Kasumi-1 (cell line): ENCODE measurements around the gene CCHCR1.

Experiments used
- DNase-seq, 2 experiments: peaks; one replicate each; lab custom pipeline; 2025; lab: John Stamatoyannopoulos, UW

CCHCR1 gene

DNA sequence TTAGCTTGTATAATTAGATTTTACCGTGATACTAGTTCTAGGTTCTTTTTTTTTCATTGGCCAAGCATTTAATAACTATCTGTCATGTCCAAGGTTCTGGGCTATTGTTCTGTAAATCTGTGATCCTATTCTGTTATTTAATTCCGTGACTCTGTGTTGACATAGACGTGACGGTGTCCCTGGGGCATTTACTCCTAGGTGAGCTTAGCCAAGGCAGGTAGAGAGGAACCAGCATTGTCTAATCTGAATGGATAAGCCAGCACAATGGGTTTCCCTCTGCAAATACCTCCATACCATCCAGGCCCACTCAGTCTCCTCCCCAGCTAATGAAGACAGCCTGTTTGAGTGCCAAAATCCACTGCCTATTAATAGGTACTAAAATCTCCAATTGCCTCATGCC, 28.5 kb downstream of the CCHCR1 start:
- DNase-seq, result no peak

DNA sequence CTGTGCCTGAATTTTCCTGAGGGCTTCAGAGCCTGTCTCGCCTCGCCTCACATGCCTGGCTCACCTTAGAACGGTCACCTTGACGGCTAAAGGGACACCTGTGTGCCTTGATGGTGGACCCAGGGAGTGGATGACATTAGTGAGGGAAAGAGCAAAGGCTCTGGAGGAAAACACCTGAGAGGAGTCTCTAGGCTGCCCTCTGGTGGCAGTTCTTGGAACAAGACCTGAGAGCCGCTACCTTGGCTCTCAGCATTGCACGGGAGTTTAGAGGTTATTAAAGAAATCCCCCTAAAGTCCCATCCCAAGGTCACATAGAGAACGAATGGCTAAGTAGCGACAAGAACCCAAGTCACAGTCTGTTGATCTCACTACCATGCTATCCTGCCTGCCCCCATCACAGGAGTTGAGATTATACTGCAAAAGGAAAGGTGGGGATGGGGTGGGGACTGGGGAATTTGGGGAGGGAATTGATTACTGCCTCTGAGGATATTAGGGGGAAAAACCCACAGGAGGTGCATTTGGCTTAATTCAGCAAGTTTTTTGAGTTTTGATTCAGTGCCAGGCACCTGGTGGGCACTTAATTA, 29.4 kb downstream of the CCHCR1 start:
- DNase-seq, result peak; percentile 31 to 35

DNA sequence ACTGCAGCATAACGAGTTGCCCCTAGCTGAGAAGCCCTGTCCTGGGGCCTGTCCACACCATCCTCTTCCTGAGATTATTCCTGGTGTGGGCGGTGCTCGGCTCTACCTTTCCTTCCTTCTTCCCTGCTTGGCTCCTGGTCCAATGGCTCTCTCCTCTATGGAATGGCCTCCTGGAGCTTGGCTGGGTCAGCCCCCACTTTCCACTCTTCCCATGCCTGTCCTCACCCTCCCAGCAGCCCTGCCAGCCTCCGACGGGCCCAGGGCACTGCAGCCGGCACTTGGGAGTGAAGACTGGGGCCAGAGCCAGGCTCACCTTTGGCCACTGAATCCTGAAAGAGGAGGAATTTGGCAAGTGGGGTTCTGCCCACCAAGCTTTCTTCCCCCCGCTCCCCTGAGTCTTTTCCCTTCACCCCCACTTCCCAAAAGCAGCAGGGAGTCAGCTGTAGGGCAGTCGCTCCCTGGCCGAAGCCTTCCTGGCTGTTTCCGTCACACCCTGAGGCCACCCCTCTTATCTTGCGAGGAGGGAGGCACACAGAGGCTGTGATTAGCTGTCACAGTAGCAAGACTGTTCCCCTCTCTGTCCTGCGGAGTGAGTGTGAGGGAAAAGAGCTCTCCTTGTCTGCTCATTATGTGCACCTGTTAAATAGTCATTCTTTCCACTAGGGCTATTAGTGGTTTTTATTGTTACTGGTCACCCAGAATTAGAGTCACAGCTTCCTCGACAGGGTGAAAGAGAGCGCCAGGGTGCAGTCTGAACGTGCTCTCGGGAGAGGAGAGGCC, 31.0 kb downstream of the CCHCR1 start:
- DNase-seq, result no peak

DNA sequence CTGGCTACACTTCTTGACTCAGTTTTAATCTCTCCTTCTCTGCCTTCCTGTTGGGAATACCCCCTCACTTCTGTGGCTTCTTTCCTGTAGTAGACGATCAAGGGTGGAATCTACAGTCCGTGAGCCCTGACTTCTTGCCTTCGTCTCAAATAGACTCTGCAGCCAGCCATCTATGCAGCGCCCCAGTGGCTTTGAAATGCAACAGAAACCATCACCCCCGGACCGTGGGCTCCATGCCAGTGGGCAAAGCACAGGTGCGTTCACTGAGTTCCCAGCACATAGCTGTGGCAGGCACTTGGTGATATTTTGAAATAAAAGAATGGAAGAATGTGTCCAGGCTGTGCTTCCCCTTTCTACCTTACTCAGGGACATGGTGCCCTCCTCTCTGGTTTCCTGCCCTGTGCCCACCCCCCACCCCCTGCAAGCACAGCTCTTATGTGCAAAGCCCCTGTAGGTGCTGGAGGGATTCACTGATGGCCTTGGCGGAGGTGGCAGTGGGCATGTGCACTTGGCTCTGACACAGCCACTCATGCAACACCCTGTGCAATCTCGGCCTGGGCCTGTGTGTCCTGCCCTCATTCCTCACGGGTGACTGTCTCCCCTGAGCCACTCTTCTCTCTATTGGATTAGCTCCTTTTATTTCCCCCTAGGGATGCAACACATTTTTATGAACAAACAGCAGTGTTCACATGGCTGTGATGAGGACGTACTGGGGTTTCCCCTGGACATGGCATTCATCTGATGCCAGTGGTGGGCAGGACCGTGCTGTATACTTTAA, 31.8 kb downstream of the CCHCR1 start:
- no peak for DNase-seq

DNA sequence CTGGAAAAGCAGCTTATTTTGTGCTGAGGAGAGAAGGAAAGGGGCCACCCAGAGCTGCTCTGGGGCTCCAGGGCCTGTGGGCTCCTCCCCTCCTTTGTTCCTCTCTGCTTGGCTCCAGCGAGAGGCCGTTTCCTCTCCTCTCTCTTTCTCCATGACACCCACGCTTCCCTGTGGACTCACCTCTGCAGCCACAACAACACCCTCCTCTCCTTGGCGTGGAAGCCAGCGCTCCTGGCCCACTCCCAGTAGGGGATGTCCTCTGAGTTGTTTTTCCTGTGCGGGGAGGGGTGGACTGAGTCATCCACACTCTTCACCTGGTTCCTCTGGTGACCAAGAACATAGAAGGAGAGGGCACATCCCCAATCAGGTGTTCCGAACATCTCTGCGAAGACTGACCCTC, 32.4 kb downstream of the CCHCR1 start:
- DNase-seq, result no peak

DNA sequence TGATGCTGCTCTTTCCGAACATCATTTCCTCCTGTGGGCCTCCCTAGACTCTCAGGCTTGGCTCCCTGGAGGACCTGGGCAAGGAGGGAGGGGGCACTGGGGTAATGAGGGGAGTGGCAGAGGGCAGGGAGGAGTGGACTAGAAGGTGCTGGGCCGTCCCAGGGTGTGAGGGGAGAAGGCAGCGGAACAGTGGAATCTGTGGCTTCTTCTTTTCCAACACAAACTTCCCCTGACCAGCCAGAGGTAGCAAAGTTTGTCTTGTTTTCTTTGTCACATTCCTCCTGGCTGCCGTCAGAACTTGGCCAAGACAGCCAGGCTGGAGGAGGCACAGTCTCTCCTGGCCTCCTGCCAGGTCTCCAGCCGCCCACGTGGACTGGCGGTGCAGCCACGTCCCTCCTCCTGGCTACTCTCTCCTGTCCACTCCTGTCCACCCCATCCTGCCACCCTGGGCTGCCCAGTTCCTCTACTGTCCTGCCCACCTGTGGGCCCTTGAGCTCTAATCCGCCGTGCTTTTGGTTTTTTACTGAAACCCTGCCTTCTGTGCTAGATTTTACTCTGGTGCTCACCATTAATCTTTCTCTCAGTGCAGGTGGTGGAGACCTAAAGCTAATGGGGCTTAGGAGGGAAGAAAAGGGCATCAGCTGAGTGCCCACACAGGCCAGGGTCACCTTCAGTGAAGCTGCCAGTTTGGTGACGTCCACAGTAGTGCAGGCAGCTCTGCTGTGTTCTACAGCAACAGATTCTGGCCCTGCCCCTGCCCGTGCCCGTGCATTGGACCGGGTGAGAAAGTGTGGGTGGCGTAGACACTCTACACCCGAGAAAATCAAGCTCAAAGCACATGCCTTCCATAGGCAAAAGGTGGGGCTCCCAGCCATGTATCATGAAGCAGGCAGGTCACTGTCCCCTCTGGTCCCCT, 34.6 kb downstream of the CCHCR1 start:
- DNase-seq, result no peak

DNA sequence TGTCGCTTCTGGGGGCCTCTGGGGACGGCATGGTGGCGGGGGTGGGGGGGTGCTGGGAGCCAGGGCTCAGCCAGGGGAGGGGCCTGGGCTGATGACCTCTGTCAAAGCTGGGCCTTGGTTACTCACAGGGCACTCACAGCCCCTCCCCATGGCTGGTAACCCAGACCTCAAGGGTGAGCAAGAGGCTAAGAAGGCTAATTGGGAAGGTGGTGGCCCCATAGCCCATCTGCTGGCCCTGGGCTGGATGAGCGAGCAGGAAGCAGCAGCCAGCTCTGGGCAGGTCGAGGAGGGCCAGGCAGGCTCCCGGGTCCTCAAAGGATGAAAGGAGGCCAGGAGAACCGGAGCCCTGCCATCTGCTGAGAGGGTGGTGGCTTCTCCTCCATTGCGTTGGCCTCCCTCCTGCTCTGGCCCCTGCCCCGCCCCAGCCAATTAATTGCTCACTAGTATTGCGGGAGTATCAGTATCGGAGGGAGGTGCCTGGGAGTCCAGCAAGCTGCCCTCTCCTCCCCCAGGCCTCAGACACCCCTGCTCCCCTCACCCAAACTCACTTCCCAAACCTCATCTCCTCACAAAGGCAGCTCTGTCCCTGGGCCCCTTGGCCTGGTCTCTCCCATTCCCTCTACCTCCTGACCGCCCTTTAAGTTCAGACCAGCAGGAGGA, 36.3 kb downstream of the CCHCR1 start:
- no peak for DNase-seq

DNA sequence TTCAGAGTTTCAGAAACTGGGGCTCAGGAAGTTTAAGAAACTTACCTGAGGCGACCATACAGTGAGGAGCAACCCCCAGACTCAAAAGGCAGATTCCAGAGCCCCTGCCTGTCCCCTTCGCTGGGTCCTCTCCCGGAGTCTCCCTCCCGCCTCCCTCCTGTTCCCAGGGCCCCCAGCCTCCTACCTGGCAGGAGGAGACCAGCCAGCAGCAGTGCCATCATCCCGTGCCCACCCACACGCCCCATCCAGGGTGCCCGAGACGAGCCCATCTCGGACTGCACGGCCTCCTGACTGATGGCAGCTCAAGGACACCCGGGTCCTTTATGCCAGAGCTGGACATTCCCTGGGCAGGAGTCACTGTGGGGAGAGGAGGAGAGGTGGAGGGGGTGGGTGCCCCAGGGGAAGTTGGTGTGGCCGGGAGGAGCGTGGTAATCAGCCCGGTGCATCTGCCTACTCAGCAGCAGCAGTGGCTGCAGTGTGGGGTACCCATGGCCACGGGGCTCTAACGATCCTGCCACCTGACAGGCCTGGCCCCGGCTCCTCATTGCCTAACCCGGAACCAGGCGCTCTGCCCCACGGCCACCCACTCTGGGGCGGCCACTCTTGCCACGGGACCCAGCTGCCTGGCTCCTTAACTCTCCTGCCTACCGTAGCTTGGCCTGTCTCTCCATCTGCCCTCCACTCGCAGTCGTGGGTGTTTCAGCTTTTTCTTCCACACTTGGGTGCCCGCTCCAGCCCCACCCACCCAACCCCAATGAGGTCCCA, 37.3 kb downstream of the CCHCR1 start, which contains the start of gene CDSN:
TSS of gene CDSN (minus strand) at position 296 of the 765 bp plus-strand sequence. CDS start at position 269, 27 bp downstream.
- DNase-seq, result no peak

DNA sequence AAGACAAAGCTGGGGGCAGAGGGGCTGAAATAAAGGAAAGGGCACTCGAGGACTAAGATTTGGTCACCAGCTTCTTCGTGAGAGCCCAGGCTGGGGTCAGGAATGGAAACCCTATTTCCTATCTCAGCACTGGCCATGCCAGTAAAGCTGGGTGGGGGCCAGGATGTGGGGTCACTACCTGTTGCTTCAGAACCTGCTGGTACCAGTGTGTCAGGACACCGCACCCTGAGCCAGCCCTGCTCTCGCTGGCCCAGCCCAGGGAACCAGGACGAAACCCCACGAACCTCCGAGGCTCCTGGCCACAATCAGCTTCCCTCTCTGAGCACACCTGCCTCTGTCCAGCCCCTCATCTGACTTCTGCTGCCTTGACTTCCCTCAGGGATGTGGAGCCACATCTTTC, 39.4 kb downstream of the CCHCR1 start:
- DNase-seq, result no peak

DNA sequence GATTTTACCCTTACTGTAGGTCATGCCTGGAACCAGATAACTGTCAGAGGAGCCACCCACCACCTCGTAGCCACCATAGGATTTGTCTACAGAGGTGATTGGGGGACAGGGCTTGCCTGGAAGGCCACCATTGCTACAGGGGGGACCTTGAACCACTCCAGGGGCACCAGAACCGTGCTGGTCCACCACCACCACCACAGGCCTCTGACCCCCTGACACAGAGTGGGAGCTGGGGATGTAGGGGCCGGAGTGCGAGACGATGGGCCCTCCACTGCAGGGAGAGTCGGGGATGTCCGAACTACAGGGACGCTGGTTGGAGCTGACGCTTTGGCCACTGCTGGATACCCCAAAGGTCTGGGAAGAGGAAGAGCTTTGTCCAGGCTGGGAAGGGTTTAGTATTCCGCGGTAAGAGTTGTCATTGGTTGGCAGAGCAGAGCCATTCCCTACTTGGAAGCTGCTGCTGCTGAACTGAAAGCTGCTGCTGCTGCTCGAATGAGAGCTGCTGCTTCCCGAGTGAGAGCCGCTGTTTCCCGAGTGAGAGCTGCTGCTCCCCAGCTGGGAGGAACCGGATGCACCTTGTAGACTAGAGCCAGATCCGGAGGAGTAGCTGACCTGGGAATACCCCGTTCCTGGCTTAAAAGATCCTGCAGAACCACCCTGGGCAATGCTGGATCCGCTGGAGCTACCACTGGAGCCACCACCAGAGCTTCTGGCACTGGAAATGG, 40.8 kb downstream of the CCHCR1 start:
- DNase-seq, result no peak

DNA sequence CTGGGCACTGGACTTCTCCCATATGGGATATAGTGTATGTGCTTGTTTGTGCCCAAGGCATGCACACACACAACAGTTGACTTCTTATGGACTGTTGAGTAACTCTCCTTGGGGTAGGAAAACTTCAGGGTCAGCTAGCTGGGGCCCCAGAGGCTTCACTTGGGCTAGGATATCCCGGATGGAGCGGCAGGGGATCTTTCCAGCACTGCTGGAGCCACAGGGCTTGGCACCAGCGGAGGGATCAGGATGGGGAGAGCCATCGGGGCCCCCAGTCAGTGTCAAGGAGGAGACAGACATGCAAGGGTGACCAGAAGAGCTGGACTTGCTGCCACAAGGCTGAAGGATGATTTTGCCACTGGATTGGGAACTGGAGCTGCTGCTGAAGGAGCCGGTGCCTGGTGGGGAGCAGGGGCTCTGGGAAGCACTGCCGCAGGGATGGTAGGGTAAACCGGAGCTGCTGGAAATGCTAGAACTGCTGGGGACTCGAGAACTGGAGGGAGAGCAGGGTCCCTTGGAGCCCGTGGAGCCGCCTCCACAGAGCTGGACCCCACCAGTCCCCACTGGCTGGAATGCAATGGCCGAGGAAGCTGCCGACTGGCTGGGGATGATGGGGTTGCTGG, 41.6 kb downstream of the CCHCR1 start:
- no peak for DNase-seq

DNA sequence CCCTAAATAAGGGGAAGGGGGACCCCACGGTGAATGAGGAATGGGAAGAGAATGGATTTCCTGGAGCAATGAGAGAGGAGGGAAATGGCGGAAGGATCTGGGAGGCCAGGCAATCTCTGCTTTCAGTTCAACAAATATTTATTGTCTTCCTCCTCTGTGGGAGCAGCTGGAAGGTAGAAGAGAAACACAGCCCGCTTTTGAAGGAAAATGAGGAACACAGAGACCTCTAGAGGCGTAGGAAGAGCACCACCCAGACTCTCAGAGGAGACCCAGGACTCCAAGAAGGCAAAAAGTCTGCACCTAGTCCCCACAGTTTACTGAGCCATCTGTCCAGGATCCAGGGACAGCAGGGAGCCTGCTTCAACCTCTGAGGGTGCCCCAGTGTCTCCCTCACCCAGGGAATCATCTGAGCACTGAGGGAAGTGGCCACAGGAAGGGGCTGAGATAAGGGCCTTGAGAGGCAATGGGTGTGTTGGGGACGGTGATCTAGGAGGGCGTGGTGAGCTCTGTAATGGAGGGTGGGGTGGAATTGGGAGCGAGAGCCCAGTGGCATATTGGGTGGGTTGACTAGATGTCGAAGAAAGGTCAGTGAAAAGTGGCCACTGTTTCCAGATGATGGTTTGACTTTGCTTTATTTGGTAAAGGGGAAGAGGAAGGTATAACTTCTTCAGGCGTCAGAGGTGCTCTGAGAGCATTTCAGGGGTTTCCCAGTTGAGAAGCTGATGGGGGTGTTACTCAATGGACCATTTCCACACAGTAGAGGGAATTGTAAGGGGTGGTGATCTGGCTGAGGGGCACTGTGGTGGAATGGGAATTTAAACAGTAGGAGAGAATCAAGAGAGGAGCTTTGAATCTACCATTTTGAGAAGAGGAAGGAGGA, 42.4 kb downstream of the CCHCR1 start:
- DNase-seq, result peak; percentile 6 to 8

DNA sequence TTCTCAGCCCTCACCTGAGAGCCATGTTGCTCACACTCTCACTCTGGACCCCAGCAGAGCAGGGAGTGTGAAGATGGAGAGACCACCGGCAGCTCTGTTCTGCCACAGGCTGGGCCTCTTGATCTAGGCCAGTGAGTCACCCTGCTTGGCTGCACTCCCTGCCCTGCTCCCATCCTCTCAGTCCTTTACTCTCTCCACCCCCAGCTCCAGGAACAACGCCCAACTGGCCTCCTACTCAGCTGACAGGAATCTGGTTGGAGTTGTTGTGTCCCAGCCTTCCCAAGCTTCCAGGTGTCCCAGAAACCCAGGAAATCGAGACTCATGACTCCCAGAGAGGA, 43.1 kb downstream of the CCHCR1 start, which contains the start of gene PSORS1C1:
TSS of gene PSORS1C1 (plus strand) at position 260 of the 338 bp plus-strand sequence. CDS start 14,833 bp downstream, outside the sequence.
- DNase-seq, result no peak

DNA sequence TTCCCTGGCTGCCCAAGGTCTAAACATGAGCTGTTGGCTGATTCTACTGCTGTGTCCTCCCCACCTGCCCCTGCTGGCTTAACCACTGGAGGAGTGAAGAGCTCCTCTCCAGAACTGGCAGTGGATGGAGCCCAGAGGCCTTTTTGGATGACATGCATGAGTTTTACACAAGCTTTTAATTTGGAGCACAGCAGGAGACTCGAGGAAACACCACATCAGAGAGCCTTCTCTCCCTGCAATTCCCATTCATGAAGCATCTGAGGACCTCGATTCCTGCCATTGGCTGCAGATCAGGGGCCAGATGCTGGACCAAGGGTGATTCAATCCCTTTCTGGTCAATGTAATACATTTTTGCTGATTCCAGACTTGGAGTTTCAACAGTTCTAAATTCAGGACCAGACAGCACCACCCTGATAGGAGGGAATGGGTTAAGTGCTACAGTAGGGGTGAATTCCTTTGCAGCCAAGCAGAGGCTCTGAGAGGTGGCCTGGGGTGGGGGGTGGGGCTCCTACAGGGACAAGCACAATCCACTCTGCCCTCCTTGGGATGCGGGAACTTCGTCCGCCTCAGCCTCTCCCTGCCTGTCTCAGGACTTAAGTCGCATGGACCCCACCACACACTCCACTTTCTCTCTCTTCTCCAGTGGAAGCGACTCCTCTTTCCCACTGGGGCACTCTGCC, 43.6 kb downstream of the CCHCR1 start:
- DNase-seq, result no peak

DNA sequence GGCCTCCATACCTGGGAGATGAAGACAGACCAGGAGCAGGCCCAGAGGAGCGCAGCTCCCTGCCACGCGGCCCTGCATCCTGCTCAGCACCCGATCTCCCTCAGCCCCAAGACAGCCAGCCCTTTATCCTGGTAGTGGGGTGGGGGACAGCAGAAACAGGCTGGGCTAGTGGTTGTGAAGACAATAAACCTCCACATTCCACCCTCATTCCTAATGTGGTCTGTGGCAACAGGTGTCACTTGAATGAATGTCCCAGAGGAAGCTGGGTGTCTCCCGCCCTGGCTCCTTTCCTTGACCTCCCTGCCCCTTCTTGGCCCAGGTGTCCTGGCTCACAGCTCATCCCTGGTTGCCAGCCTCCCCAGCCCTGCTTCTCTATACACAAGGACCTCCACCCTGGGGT, 45.1 kb downstream of the CCHCR1 start, which contains the start of gene C6orf15:
TSS of gene C6orf15 (minus strand) at position 98 of the 400 bp plus-strand sequence. CDS start at position 78, 20 bp downstream.
- DNase-seq, result no peak

DNA sequence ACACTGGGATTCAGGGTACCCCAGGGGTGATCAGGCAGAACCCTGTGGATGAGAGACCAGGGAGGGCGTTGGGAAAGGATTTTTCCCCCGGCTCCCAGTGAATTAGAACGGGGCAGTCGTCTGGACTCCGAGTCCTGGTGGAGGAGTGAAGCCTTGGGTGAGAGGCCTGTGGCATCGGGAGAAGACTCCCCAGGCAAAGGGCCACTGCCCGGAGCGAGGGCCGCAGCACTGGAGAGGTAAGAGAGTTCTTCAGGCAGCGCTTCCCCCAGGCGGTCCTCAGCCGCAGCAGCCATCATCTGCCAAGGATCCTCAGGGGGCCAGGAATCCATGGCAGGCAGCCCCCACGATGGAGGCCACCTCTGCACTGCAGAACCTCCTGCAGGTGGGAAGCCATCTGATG, 45.9 kb downstream of the CCHCR1 start:
- DNase-seq, result no peak

DNA sequence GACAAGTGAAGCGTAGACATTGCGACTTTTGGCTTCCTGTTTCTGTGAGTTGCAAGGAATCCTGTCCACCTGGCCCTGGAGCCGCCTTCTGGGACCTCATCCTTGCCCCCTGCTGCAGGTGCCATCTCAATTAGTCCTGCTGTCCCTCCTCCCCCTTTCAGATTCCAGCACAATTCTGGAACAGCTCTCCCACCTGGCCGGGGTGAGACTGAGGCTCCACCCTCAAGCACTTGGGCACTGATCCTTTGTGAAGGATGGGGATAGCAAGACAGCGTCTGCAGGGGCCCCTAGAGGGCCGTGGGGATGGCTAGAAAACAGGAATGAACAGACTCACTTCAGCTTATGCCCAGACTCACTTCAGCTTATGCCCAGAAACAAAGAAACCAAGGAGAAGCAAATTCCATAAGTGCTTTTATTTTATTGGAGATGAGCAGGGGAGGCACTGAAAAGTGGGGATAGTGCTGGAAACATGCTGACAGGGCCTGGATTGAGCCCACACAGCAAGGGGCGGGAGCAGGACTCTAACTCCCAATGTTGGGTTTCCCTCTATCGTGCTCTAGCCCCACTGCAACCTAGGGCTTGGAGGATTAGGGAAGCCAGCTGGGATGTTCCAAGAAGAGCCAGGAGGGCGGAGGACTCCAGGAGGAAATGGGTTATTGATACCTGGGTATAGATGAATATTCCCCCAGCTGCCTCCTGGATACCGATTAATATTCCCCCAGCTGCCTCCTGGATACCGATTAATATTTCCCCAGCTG, 46.6 kb downstream of the CCHCR1 start:
- DNase-seq, result no peak
